HG03095 (cell line): ENCODE measurements around the gene E2F4.

Source experiments
- ATAC-seq: cut with Tn5 transposase; IDR thresholded peaks from one replicate; pipeline ENCODE4 v1.9.1; 2021; ENCODE audit warnings: moderate library complexity; ENCODE audit not compliant: unreplicated experiment

E2F4 gene

GRCh38 chr16:67190448-67191399 is 1.2 kb upstream of the E2F4 start:
- no peak for ATAC-seq

GRCh38 chr16:67191411-67191994 is 452 bp upstream of the E2F4 start:
- no peak for ATAC-seq

GRCh38 chr16:67192781-67193361 is 916 bp downstream of the E2F4 start:
- ATAC-seq = no peak

GRCh38 chr16:67193536-67193935 is 1.6 kb downstream of the E2F4 start:
- no peak for ATAC-seq

GRCh38 chr16:67194260-67194659 is 2.3 kb downstream of the E2F4 start:
- ATAC-seq = no peak

- no peak for ATAC-seq
Measured at GRCh38 chr16:67195676-67196075, 3.7 kb downstream of the E2F4 start.

- no peak for ATAC-seq
Measured at GRCh38 chr16:67196881-67197280, 4.9 kb downstream of the E2F4 start.

- ATAC-seq = no peak
Measured at GRCh38 chr16:67197704-67198103, 5.7 kb downstream of the E2F4 start.

- no peak for ATAC-seq
Measured at GRCh38 chr16:67198238-67198734, 6.3 kb downstream of the E2F4 start.

- no peak for ATAC-seq
Measured at GRCh38 chr16:67199011-67199807, 7.3 kb downstream of the E2F4 start, which contains the start of gene ELMO3. TSS of gene ELMO3 (plus strand) at chr16:67199131. CDS start at chr16:67199327, 196 bp downstream.

- ATAC-seq = no peak
Measured at GRCh38 chr16:67199808-67200198, 7.8 kb downstream of the E2F4 start.

GRCh38 chr16:67200491-67200890 is 8.5 kb downstream of the E2F4 start:
- ATAC-seq = no peak

GRCh38 chr16:67201411-67202345 is 9.7 kb downstream of the E2F4 start:
- no peak for ATAC-seq

- ATAC-seq = no peak
Measured at GRCh38 chr16:67202426-67202825, 10.5 kb downstream of the E2F4 start.

GRCh38 chr16:67202956-67203493 is 11.1 kb downstream of the E2F4 start:
- ATAC-seq = no peak

GRCh38 chr16:67204076-67204475 is 12.1 kb downstream of the E2F4 start:
- no peak for ATAC-seq

- no peak for ATAC-seq
Measured at GRCh38 chr16:67206129-67206837, 14.3 kb downstream of the E2F4 start.

GRCh38 chr16:67206838-67207248 is 14.9 kb downstream of the E2F4 start:
- ATAC-seq = no peak
